HL-60 (cell line): ENCODE results near the gene ALKBH1.

Experiments
- GABPA ChIP-seq: IDR thresholded peaks from 2 replicates; pipeline ENCODE4 v1.6.1; 2012; ENCODE audit warnings: low read depth
- POLR2AphosphoS5 ChIP-seq: IDR thresholded peaks from 2 replicates; pipeline ENCODE4 v1.6.1; 2012; ENCODE audit warnings: low read depth
- REST ChIP-seq: IDR thresholded peaks from 2 replicates; pipeline ENCODE4 v1.6.1; 2012; ENCODE audit warnings: low read depth; ENCODE audit not compliant: insufficient replicate concordance
- TF ChIP-seq, protein P1 (sequence below): IDR thresholded peaks from one replicate; pipeline ENCODE4 v1.5.1; 2011; ENCODE audit warnings: low read length, control low read depth, inconsistent platforms; ENCODE audit not compliant: insufficient read depth

DNA sequence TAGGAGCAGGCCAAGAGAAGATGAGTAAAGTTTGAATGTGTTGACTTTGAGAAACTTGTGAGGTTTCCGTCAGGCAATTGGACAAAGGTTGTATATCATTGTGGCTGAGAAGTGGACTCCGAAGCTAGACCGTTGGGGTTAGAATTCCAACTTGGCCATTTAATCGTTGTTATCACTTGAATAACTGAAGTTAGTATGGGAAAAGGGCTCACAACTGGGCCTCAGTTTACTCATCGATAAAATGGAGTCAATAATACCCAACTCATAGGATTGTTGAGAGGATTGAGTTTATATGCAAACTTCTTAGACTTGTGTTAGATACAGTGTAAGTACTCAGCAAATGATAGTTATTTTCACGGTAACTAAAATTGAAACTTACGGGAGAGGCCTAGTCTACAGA lies 926 bp upstream of the ALKBH1 start:
- no peak for TF ChIP-seq REST
- TF ChIP-seq, protein P1, sequence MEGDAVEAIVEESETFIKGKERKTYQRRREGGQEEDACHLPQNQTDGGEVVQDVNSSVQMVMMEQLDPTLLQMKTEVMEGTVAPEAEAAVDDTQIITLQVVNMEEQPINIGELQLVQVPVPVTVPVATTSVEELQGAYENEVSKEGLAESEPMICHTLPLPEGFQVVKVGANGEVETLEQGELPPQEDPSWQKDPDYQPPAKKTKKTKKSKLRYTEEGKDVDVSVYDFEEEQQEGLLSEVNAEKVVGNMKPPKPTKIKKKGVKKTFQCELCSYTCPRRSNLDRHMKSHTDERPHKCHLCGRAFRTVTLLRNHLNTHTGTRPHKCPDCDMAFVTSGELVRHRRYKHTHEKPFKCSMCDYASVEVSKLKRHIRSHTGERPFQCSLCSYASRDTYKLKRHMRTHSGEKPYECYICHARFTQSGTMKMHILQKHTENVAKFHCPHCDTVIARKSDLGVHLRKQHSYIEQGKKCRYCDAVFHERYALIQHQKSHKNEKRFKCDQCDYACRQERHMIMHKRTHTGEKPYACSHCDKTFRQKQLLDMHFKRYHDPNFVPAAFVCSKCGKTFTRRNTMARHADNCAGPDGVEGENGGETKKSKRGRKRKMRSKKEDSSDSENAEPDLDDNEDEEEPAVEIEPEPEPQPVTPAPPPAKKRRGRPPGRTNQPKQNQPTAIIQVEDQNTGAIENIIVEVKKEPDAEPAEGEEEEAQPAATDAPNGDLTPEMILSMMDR = no peak
- TF ChIP-seq POLR2AphosphoS5 = no peak
- no peak for TF ChIP-seq GABPA
